Subcutaneous abdominal adipose tissue (tissue), 5 donors: ENCODE measurements around the gene TMEM140.

Experiments
- H3K27ac ChIP-seq: one replicate; pipeline ENCODE4 v1.7.0; 2013; ENCODE audit warnings: low read depth, mild to moderate bottlenecking, inconsistent platforms, low read length, moderate library complexity
- H3K27me3 ChIP-seq, 5 donors: one replicate each; pipeline ENCODE4 v1.7.0; 2013; ENCODE audit warnings: low read length in 5 of 5, inconsistent platforms in 1 of 5; ENCODE audit not compliant: control insufficient read depth in 5 of 5, insufficient read depth in 4 of 5
- H3K36me3 ChIP-seq, 5 donors: one replicate each; pipeline ENCODE4 v1.7.0; 2013; ENCODE audit warnings: low read length in 5 of 5; ENCODE audit not compliant: control insufficient read depth in 5 of 5, insufficient read depth in 5 of 5
- H3K4me1 ChIP-seq, 5 donors: one replicate each; pipeline ENCODE4 v1.7.0; 2013; ENCODE audit warnings: low read length in 5 of 5, mild to moderate bottlenecking in 3 of 5, moderate library complexity in 1 of 5; ENCODE audit not compliant: control insufficient read depth in 5 of 5, insufficient read depth in 5 of 5
- H3K4me3 ChIP-seq, 5 donors: one replicate each; pipeline ENCODE4 v1.7.0; 2013; ENCODE audit warnings: low read length in 5 of 5, low read depth in 1 of 5
- H3K9ac ChIP-seq, 5 donors: one replicate each; pipeline ENCODE4 v1.7.0; 2013; ENCODE audit warnings: low read length in 5 of 5, mild to moderate bottlenecking in 4 of 5, moderate library complexity in 3 of 5
- H3K9me3 ChIP-seq, 5 donors: one replicate each; pipeline ENCODE4 v1.7.0; 2013; ENCODE audit warnings: low read length in 5 of 5; ENCODE audit not compliant: control insufficient read depth in 5 of 5
- donor health status: healthy.
- donor health status: healthy.
- donor health status: healthy.
- donor health status: healthy.
- donor health status: healthy.

TMEM140 gene

GRCh38 chr7:135197906-135198655 lies 50.2 kb downstream of the TMEM140 start:
- Histone ChIP-seq H3K4me1 (peaks cover 0 to 5% (median 2%) of the 10 kb centered on the region in 5 donors), H3K9ac (no peak overlapping the region), H3K4me3 (no peak overlapping the region), H3K9me3 (no peaks in the 10 kb centered on the region), H3K36me3 (peaks cover 24 to 99% (median 75%) of the 10 kb centered on the region in 5 donors), H3K27me3 (no peaks in the 10 kb centered on the region), H3K27ac (no peak overlapping the region)

- H3K27me3 ChIP-seq: no peaks in the 10 kb centered on the region
- no peak overlapping the region for H3K9ac ChIP-seq
- no peak overlapping the region for H3K27ac ChIP-seq
- H3K36me3 ChIP-seq: peaks cover 28 to 99% (median 74%) of the 10 kb centered on the region in 5 donors
- H3K9me3 ChIP-seq: no peaks in the 10 kb centered on the region
- H3K4me1 ChIP-seq: peaks cover 0 to 10% (median 2%) of the 10 kb centered on the region in 5 donors
- no peak overlapping the region for H3K4me3 ChIP-seq
Observed at GRCh38 chr7:135199439-135199838, 51.6 kb downstream of the TMEM140 start.

- H3K9me3 ChIP-seq: no peaks in the 10 kb centered on the region
- no peak overlapping the region for H3K27ac ChIP-seq
- H3K4me1 ChIP-seq: peaks cover 0 to 9% (median 0%) of the 10 kb centered on the region in 5 donors
- no peak overlapping the region for H3K9ac ChIP-seq
- peaks cover 28 to 99% (median 80%) of the 10 kb centered on the region in 5 donors for H3K36me3 ChIP-seq
- no peak overlapping the region for H3K4me3 ChIP-seq
- H3K27me3 ChIP-seq: no peaks in the 10 kb centered on the region
Observed at GRCh38 chr7:135200821-135201331, 53.0 kb downstream of the TMEM140 start.

GRCh38 chr7:135201350-135201749 lies 53.5 kb downstream of the TMEM140 start:
- H3K9ac ChIP-seq: no peak overlapping the region
- no peak overlapping the region for H3K27ac ChIP-seq
- H3K4me3 ChIP-seq: no peak overlapping the region
- no peaks in the 10 kb centered on the region for H3K27me3 ChIP-seq
- H3K9me3 ChIP-seq: no peaks in the 10 kb centered on the region
- peaks cover 0 to 9% (median 0%) of the 10 kb centered on the region in 5 donors for H3K4me1 ChIP-seq
- H3K36me3 ChIP-seq: peaks cover 28 to 97% (median 77%) of the 10 kb centered on the region in 5 donors

- no peaks in the 10 kb centered on the region for H3K27me3 ChIP-seq
- H3K27ac ChIP-seq: no peak overlapping the region
- no peak overlapping the region for H3K4me3 ChIP-seq
- H3K4me1 ChIP-seq: peaks cover 0 to 29% (median 16%) of the 10 kb centered on the region in 5 donors
- no peak overlapping the region for H3K9ac ChIP-seq
- no peaks in the 10 kb centered on the region for H3K9me3 ChIP-seq
- peaks cover 28 to 80% (median 57%) of the 10 kb centered on the region in 5 donors for H3K36me3 ChIP-seq
Observed at GRCh38 chr7:135204341-135204749, 56.5 kb downstream of the TMEM140 start.

GRCh38 chr7:135204876-135205275 lies 57.0 kb downstream of the TMEM140 start:
- Histone ChIP-seq H3K9ac (no peak overlapping the region), H3K27me3 (no peaks in the 10 kb centered on the region), H3K4me1 (peaks cover 0 to 34% (median 17%) of the 10 kb centered on the region in 5 donors), H3K36me3 (peaks cover 25 to 74% (median 51%) of the 10 kb centered on the region in 5 donors), H3K27ac (no peak overlapping the region), H3K9me3 (no peaks in the 10 kb centered on the region), H3K4me3 (no peak overlapping the region)

- Histone ChIP-seq H3K9me3 (no peaks in the 10 kb centered on the region), H3K36me3 (peaks cover 21 to 64% (median 43%) of the 10 kb centered on the region in 5 donors), H3K9ac (no peak overlapping the region), H3K4me1 (peaks cover 2 to 43% (median 25%) of the 10 kb centered on the region in 5 donors), H3K27me3 (no peaks in the 10 kb centered on the region), H3K4me3 (no peak overlapping the region), H3K27ac (no peak overlapping the region)
Observed at GRCh38 chr7:135205850-135206249, 58.0 kb downstream of the TMEM140 start.

- Histone ChIP-seq H3K4me1 (peaks cover 2 to 48% (median 26%) of the 10 kb centered on the region in 5 donors), H3K27ac (no peak overlapping the region), H3K9ac (no peak overlapping the region), H3K9me3 (no peaks in the 10 kb centered on the region), H3K4me3 (no peak overlapping the region), H3K27me3 (no peaks in the 10 kb centered on the region), H3K36me3 (peaks cover 13 to 53% (median 33%) of the 10 kb centered on the region in 5 donors)
Observed at GRCh38 chr7:135206941-135207391, 59.1 kb downstream of the TMEM140 start.

- peaks cover 2 to 50% (median 26%) of the 10 kb centered on the region in 5 donors for H3K4me1 ChIP-seq
- no peak overlapping the region for H3K4me3 ChIP-seq
- H3K27ac ChIP-seq: no peak overlapping the region
- peaks cover 9 to 47% (median 31%) of the 10 kb centered on the region in 5 donors for H3K36me3 ChIP-seq
- no peaks in the 10 kb centered on the region for H3K9me3 ChIP-seq
- no peak overlapping the region for H3K9ac ChIP-seq
- no peaks in the 10 kb centered on the region for H3K27me3 ChIP-seq
Observed at GRCh38 chr7:135207406-135208101, 59.7 kb downstream of the TMEM140 start.
